GM13976 (cell line): Measurements from ENCODE around the gene CAMKMT.

ENCODE experiments used
- DNase-seq: peaks from one replicate; pipeline ENCODE4 v3.0.0; 2012; ENCODE audit warnings: low spot score
- CTCF ChIP-seq: IDR thresholded peaks from 2 replicates; pipeline ENCODE4 v1.5.1; 2012; ENCODE audit warnings: borderline replicate concordance, mild to moderate bottlenecking; ENCODE audit not compliant: insufficient read depth; ENCODE audit errors: extremely low read depth, missing control alignments, control extremely low read depth
- in situ Hi-C: fragments of 300-500 bp; cut with MboI; formaldehyde crosslinking; loops from one replicate; pipeline ENCODE4 v1.12.0; 2022; ENCODE audit warnings: low sequenced_read_pairs, mixed read lengths, inconsistent platforms; ENCODE audit not compliant: unreplicated experiment

Gene CAMKMT

GRCh38 chr2:44448860-44449527 lies 87.2 kb downstream of the CAMKMT start:
- no peak for DNase-seq
- in situ Hi-C loops, result no loop called here
- TF ChIP-seq CTCF, result no peak

- in situ Hi-C loops, result no loop called here
- TF ChIP-seq CTCF, result no peak
- no peak for DNase-seq
Observed at GRCh38 chr2:44450082-44450481, 88.3 kb downstream of the CAMKMT start.

- no peak for TF ChIP-seq CTCF
- in situ Hi-C loops, result no loop called here
- no peak for DNase-seq
Observed at GRCh38 chr2:44450806-44451205, 89.1 kb downstream of the CAMKMT start.

- no peak for DNase-seq
- in situ Hi-C loops, result no loop called here
- no peak for TF ChIP-seq CTCF
Observed at GRCh38 chr2:44452069-44452583, 90.4 kb downstream of the CAMKMT start.

- DNase-seq, result no peak
- no peak for TF ChIP-seq CTCF
- in situ Hi-C loops, result no loop called here
Observed at GRCh38 chr2:44453259-44453658, 91.5 kb downstream of the CAMKMT start.

GRCh38 chr2:44455877-44456276 lies 94.1 kb downstream of the CAMKMT start:
- no peak for TF ChIP-seq CTCF
- no peak for DNase-seq

More at GRCh38 chr2:44455877-44456276, 94.1 kb downstream of the CAMKMT start:
- in situ Hi-C loops, result no loop called here
